SK-N-SH (cell line): ENCODE results near the gene C3orf20. TPM values are rescaled to one million over a fixed set of nuclear protein-coding genes. Genes with fewer than 3 reads are reported as not detected.

Source experiments
- CTCF ChIA-PET: fragments of 300-600, 350-600 bp; formaldehyde crosslinking; extraction: SDS; loops from one replicate; lab custom pipeline; 2021; lab: Yijun Ruan, JAX
- POLR2A ChIA-PET: fragments of 350-600 bp; sonication (Branson Sonifier 250); formaldehyde crosslinking; extraction: SDS; loops from one replicate; lab custom pipeline; 2020; ENCODE audit warnings: antibody characterized with exemption, inconsistent platforms; lab: Yijun Ruan, JAX
- DNase-seq: peaks from one replicate; pipeline ENCODE4 v3.0.0; 2012
- H2AFZ ChIP-seq: fragments of 200-600 bp; sonication (generic); 2 replicates; pipeline ENCODE4 v1.8.1; 2016; ENCODE audit warnings: antibody characterized with exemption, mild to moderate bottlenecking, low read depth
- H3F3A ChIP-seq: fragments of 200-600 bp; sonication (generic); replicated peaks from 2 replicates; pipeline ENCODE3; 2016; ENCODE audit warnings: antibody characterized with exemption, mild to moderate bottlenecking; ENCODE audit not compliant: insufficient read depth
- H3K27ac ChIP-seq, 2 experiments: fragments of 200-500 bp in 1 of 2; fragments of 200-600 bp in 1 of 2; sonication (Bioruptor generic) in 1 of 2; sonication (generic), shearing (Covaris generic) in 1 of 2; 2 replicates each; pipeline versions ENCODE4 v1.5.1 to v1.6.1; 2014 to 2016; ENCODE audit warnings: low read depth in 2 of 2, inconsistent platforms in 1 of 2, low read length in 1 of 2, mild to moderate bottlenecking in 1 of 2, mixed read lengths in 1 of 2
- H3K27me3 ChIP-seq: fragments of 200-600 bp; sonication (generic), shearing (Covaris generic); 2 replicates; pipeline ENCODE4 v1.6.1; 2016; ENCODE audit warnings: mixed run types; ENCODE audit not compliant: insufficient read depth
- H3K36me3 ChIP-seq, 2 experiments: fragments of 200-500 bp in 1 of 2; fragments of 200-600 bp in 1 of 2; sonication (Bioruptor generic) in 1 of 2; sonication (generic) in 1 of 2; replicated peaks in 1 of 2; 2 replicates each; pipeline versions ENCODE3 to v1.5.1; 2014 to 2016; ENCODE audit warnings: low read length in 1 of 2, mild to moderate bottlenecking in 1 of 2; ENCODE audit not compliant: insufficient read depth in 2 of 2, control insufficient read depth in 1 of 2
- H3K4me1 ChIP-seq, 2 experiments: fragments of 200-500 bp in 1 of 2; fragments of 200-600 bp in 1 of 2; sonication (Bioruptor generic) in 1 of 2; sonication (generic), shearing (Covaris generic) in 1 of 2; 2 replicates each; pipeline versions ENCODE4 v1.5.1 to v1.6.1; 2014 to 2016; ENCODE audit warnings: low read depth in 1 of 2, low read length in 1 of 2, mixed run types in 1 of 2; ENCODE audit not compliant: insufficient read depth in 2 of 2, control insufficient read depth in 1 of 2
- H3K4me2 ChIP-seq: fragments of 200-600 bp; sonication (generic), shearing (Covaris generic); 2 replicates; pipeline ENCODE4 v1.6.1; 2017; ENCODE audit warnings: mixed run types
- H3K4me3 ChIP-seq, 2 experiments: fragments of 200-500 bp in 1 of 2; fragments of 200-600 bp in 1 of 2; sonication (Bioruptor generic) in 1 of 2; sonication (generic), shearing (Covaris generic) in 1 of 2; 2 replicates each; pipeline versions ENCODE4 v1.5.1 to v1.8.1; 2014 to 2016; ENCODE audit warnings: low read depth in 2 of 2, inconsistent platforms in 1 of 2, low read length in 1 of 2, mild to moderate bottlenecking in 1 of 2, mixed read lengths in 1 of 2, moderate library complexity in 1 of 2
- H3K79me2 ChIP-seq: fragments of 200-600 bp; sonication (generic); 2 replicates; pipeline ENCODE4 v1.8.1; 2017; ENCODE audit warnings: mild to moderate bottlenecking; ENCODE audit not compliant: insufficient read depth
- H3K9ac ChIP-seq: fragments of 200-600 bp; sonication (generic); 2 replicates; pipeline ENCODE4 v1.6.1; 2017; ENCODE audit warnings: mixed run types
- H3K9me2 ChIP-seq: fragments of 200-600 bp; sonication (generic); 2 replicates; pipeline ENCODE4 v1.6.1; 2017; ENCODE audit warnings: mixed run types
- H3K9me3 ChIP-seq: fragments of 200-600 bp; sonication (generic); 2 replicates; pipeline ENCODE4 v1.6.1; 2017; ENCODE audit warnings: mixed run types, mild to moderate bottlenecking, moderate library complexity
- H4K20me1 ChIP-seq: fragments of 200-600 bp; sonication (generic); 2 replicates; pipeline ENCODE4 v1.6.1; 2017; ENCODE audit warnings: mild to moderate bottlenecking, mixed run types; ENCODE audit not compliant: insufficient read depth
- CHD2 ChIP-seq: fragments of 150-350 bp; IDR thresholded peaks from 2 replicates; pipeline ENCODE4 v1.6.1; 2018; ENCODE audit warnings: low read length; ENCODE audit not compliant: partially characterized antibody
- ELF1 ChIP-seq: IDR thresholded peaks from 2 replicates; pipeline ENCODE4 v1.4.0; 2012
- EP300 ChIP-seq, 2 experiments: IDR thresholded peaks; 2 replicates each; pipeline versions ENCODE4 v1.4.0 to v1.6.1; 2012; ENCODE audit warnings: borderline replicate concordance in 1 of 2, low read depth in 1 of 2, low read length in 1 of 2
- EZH2phosphoT487 ChIP-seq: fragments of 200-600 bp; sonication (generic); IDR thresholded peaks from 2 replicates; pipeline ENCODE4 v1.6.1; 2017; ENCODE audit warnings: low read depth, mixed run types, mild to moderate bottlenecking, antibody characterized with exemption, moderate library complexity, borderline replicate concordance
- FOXJ3 ChIP-seq: sonication (generic); formaldehyde crosslinking; IDR thresholded peaks from 2 replicates; pipeline ENCODE4 v1.5.1; 2020; ENCODE audit warnings: mild to moderate bottlenecking, missing genetic modification reagents
- FOXM1 ChIP-seq: IDR thresholded peaks from 2 replicates; pipeline ENCODE4 v1.4.0; 2012; ENCODE audit warnings: low read depth, mild to moderate bottlenecking
- GABPA ChIP-seq: IDR thresholded peaks from 2 replicates; pipeline ENCODE4 v1.4.0; 2012; ENCODE audit warnings: low read depth, mild to moderate bottlenecking
- GATA2 ChIP-seq: sonication (generic); formaldehyde crosslinking; IDR thresholded peaks from 2 replicates; pipeline ENCODE4 v1.5.0; 2020; ENCODE audit warnings: mild to moderate bottlenecking, missing genetic modification reagents
- JUND ChIP-seq: IDR thresholded peaks from 2 replicates; pipeline ENCODE4 v1.4.0; 2012
- MXI1 ChIP-seq: IDR thresholded peaks from 2 replicates; pipeline ENCODE4 v1.6.1; 2012; ENCODE audit warnings: mild to moderate bottlenecking, low read depth, low read length, improper control_type of control experiment
- NFIC ChIP-seq: IDR thresholded peaks from 2 replicates; pipeline ENCODE4 v1.4.0; 2012; ENCODE audit warnings: borderline replicate concordance
- NRF1 ChIP-seq: IDR thresholded peaks from 2 replicates; pipeline ENCODE4 v1.6.1; 2012; ENCODE audit warnings: low read depth, mild to moderate bottlenecking, low read length
- POLR2AphosphoS5 ChIP-seq: IDR thresholded peaks from 2 replicates; pipeline ENCODE4 v1.6.1; 2012; ENCODE audit warnings: low read depth, low read length
- RCOR1 ChIP-seq: fragments of 150-350 bp; IDR thresholded peaks from 2 replicates; pipeline ENCODE4 v1.6.1; 2017; ENCODE audit warnings: antibody characterized with exemption, low read length
- RFX5 ChIP-seq: IDR thresholded peaks from 2 replicates; pipeline ENCODE4 v1.6.1; 2012; ENCODE audit warnings: mild to moderate bottlenecking, improper control_type of control experiment, low read length
- RXRA ChIP-seq: IDR thresholded peaks from 2 replicates; pipeline ENCODE4 v1.4.0; 2012; ENCODE audit warnings: low read depth, mild to moderate bottlenecking, borderline replicate concordance
- SIN3A ChIP-seq: IDR thresholded peaks from 2 replicates; pipeline ENCODE4 v1.6.1; 2012; ENCODE audit warnings: low read depth, mild to moderate bottlenecking, low read length, moderate library complexity, borderline replicate concordance
- SMC3 ChIP-seq: IDR thresholded peaks from 2 replicates; pipeline ENCODE4 v1.6.1; 2012; ENCODE audit warnings: low read depth, low read length, improper control_type of control experiment
- TAF1 ChIP-seq: IDR thresholded peaks from 2 replicates; pipeline ENCODE4 v1.6.1; 2012; ENCODE audit warnings: low read depth, mild to moderate bottlenecking, low read length, moderate library complexity, borderline replicate concordance
- TCF12 ChIP-seq: IDR thresholded peaks from 2 replicates; pipeline ENCODE4 v1.4.0; 2012
- TEAD4 ChIP-seq: IDR thresholded peaks from 2 replicates; pipeline ENCODE4 v1.4.0; 2012; ENCODE audit warnings: mild to moderate bottlenecking, borderline replicate concordance; ENCODE audit not compliant: insufficient read depth
- YY1 ChIP-seq: IDR thresholded peaks from 2 replicates; pipeline ENCODE4 v1.4.0; 2012; ENCODE audit warnings: low read depth, mild to moderate bottlenecking
- WGBS: methylation state at CpG from one replicate; pipeline ENCODE4 v1.1.6; 2017; ENCODE audit warnings: low lambda C conversion rate; 5-methylcytosine and 5-hydroxymethylcytosine counted together
- polyA plus RNA-seq, 3 experiments: library from polyadenylated mRNA; depleted of rRNA; stranded (reverse); fragments of >200 nt; gene quantifications; 2 replicates each; pipeline ENCODE4 v1.2.3, GENCODE V29; 2012
- TF ChIP-seq, protein P1 (sequence below): IDR thresholded peaks from 2 replicates; pipeline ENCODE4 v1.4.0; 2012; ENCODE audit warnings: low read depth, borderline replicate concordance
- TF ChIP-seq, protein P2 (sequence below): fragments of 150-350 bp; IDR thresholded peaks from 2 replicates; pipeline ENCODE4 v1.6.1; 2016; ENCODE audit warnings: mild to moderate bottlenecking, low read depth, low read length
- TF ChIP-seq, protein P3 (sequence below): IDR thresholded peaks from 2 replicates; pipeline ENCODE4 v1.4.0; 2012; ENCODE audit warnings: low read depth

The C3orf20 gene
- polyA plus RNA-seq, 1 of the 3 experiments (the other 2 are of a cell fraction) = not detected

DNA sequence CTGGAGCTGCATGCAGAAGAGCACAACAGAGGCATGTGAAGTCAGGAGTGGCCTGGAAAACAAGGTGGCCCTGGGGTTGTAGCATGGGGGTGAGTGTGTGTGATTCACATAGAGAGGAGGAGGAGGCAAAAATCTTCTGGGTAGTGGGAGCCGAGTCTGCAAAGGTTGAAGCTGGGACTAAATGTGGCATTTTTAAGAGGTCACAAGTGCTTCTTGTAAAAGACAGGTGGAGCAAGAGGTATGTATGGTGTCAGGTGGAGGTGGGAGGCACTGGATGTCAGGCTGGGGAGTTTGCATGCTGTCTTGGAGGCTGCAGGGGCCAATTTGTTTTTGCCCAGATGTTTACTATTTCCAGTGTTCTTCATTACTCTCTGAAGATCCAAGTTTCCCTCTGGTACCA lies 42.4 kb downstream of the C3orf20 start:
- WGBS = 25% methylated on average over 1 of the region's 1 CpG
- DNase-seq = no peak
- POLR2A ChIA-PET = no interaction called here
- H3K36me3 ChIP-seq = no peaks in the 10 kb centered on the region
- no peaks in the 10 kb centered on the region for H3K4me1 ChIP-seq
- H3K4me3 ChIP-seq = no peak overlapping the region
- no peaks in the 10 kb centered on the region for H3K27me3 ChIP-seq
- H2AFZ ChIP-seq = no peak overlapping the region
- no peaks in the 10 kb centered on the region for H3K9me2 ChIP-seq
- H3K79me2 ChIP-seq = no peaks in the 10 kb centered on the region
- no peaks in the 10 kb centered on the region for H3F3A ChIP-seq
- H3K4me2 ChIP-seq = no peak overlapping the region
- H3K9ac ChIP-seq = no peak overlapping the region
- TF ChIP-seq MXI1 = no peak
- no peak for TF ChIP-seq JUND
- TF ChIP-seq RXRA = no peak
- no peak for TF ChIP-seq RFX5
- TF ChIP-seq, protein P1, sequence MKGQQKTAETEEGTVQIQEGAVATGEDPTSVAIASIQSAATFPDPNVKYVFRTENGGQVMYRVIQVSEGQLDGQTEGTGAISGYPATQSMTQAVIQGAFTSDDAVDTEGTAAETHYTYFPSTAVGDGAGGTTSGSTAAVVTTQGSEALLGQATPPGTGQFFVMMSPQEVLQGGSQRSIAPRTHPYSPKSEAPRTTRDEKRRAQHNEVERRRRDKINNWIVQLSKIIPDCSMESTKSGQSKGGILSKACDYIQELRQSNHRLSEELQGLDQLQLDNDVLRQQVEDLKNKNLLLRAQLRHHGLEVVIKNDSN = no peak
- TF ChIP-seq CHD2 = no peak
- TF ChIP-seq FOXM1 = no peak
- no peak for TF ChIP-seq SMC3
- TF ChIP-seq FOXJ3 (CRISPR knock-in tag) = no peak
- no peak for TF ChIP-seq ELF1
- TF ChIP-seq, protein P2, sequence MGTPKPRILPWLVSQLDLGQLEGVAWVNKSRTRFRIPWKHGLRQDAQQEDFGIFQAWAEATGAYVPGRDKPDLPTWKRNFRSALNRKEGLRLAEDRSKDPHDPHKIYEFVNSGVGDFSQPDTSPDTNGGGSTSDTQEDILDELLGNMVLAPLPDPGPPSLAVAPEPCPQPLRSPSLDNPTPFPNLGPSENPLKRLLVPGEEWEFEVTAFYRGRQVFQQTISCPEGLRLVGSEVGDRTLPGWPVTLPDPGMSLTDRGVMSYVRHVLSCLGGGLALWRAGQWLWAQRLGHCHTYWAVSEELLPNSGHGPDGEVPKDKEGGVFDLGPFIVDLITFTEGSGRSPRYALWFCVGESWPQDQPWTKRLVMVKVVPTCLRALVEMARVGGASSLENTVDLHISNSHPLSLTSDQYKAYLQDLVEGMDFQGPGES = no peak
- TF ChIP-seq GABPA = no peak
- H3K27ac ChIP-seq = no peak overlapping the region
- H4K20me1 ChIP-seq = no peaks in the 10 kb centered on the region
- CTCF ChIA-PET = no interaction called here
- no peaks in the 10 kb centered on the region for H3K9me3 ChIP-seq

DNA sequence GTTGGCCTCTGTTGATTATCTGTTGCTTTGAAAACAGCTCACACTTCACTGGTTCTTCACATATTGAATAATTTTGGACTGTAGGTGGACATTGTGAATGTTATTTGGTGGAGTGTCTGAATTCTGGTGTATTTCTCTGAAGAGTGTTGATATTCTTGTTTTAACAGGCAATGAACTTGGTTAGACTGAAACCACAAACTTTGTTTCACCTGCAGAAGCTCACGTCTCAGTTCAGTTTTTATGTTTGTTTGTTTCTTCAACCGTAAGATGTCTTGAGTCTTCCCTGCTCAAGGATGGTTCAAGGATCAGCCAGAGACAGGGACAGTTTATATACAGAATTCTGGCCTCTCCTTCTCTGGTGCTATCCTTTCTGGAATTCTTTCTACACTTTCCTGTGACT lies 43.6 kb downstream of the C3orf20 start:
- Histone ChIP-seq H3K9ac (no peak overlapping the region), H3K4me1 (no peaks in the 10 kb centered on the region), H3K27me3 (no peaks in the 10 kb centered on the region), H2AFZ (no peak overlapping the region), H3K9me2 (no peaks in the 10 kb centered on the region), H3F3A (no peaks in the 10 kb centered on the region), H3K4me2 (no peak overlapping the region), H3K9me3 (no peaks in the 10 kb centered on the region), H4K20me1 (no peaks in the 10 kb centered on the region), H3K4me3 (no peak overlapping the region), H3K36me3 (no peaks in the 10 kb centered on the region), H3K79me2 (no peaks in the 10 kb centered on the region), H3K27ac (no peak overlapping the region)
- ChIA-PET POLR2A (no interaction called here), CTCF (interaction anchor here (1.2 kb wide), 1 partner anchor 169 kb away, joined by 3 read pairs; no protein-coding TSS in a partner anchor)
- TF ChIP-seq NRF1 (no peak), TEAD4 (no peak), TAF1 (no peak), SMC3 (no peak), SIN3A (no peak), FOXM1 (no peak), NFIC (no peak), CHD2 (no peak), RCOR1 (no peak), GATA2 (CRISPR knock-in tag) (no peak), EP300 (IDR thresholded peaks at IDR 0.05; ENCODE audit: borderline replicate concordance in 1 of 2, low read depth in 1 of 2, low read length in 1 of 2) (no peak), YY1 (no peak), EZH2phosphoT487 (no peak), FOXJ3 (CRISPR knock-in tag) (no peak), RFX5 (no peak), POLR2AphosphoS5 (no peak), TCF12 (no peak)
- TF ChIP-seq, protein P3, sequence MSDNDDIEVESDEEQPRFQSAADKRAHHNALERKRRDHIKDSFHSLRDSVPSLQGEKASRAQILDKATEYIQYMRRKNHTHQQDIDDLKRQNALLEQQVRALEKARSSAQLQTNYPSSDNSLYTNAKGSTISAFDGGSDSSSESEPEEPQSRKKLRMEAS = no peak
- WGBS = 37% methylated on average over 2 of the region's 2 CpGs
- no peak for DNase-seq
